HG03520 (cell line): Measurements from ENCODE around the gene KICS2.

ENCODE experiments used
- ATAC-seq: cut with Tn5 transposase; IDR thresholded peaks from one replicate; pipeline ENCODE4 v1.9.1; 2021; ENCODE audit warnings: mild to moderate bottlenecking, moderate library complexity; ENCODE audit not compliant: unreplicated experiment

Gene KICS2

DNA sequence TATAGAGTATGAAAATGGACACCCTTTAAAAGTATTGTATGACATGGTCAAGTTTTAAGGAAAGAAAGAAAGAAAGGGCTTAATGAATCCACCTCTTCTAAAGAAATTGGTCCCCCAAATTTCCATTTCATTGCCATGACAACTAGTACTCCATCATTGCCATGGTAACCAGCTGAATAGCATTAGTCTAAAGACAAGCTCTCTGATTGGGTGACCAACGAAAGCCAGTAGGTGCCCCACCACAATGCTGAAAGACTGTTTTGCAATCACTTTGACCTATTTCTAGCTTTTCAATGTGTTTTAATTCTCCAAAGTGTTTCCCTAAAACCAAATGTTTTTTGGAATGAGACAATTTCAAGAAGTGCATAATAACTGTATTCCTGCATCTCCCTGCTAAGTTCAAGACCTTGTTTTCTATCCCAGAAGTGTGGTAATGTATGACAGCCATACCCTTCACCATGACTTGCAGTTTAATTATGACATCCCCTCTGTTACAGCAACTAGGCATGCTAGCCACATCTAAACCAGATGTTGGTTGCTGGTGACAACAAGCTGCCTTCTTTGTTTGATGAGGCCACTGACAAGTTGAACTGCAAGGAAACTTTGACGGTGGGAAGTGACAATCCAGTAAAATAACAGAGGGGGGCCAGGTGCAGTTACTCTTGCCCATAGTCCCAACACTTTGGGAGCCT lies 46.7 kb downstream of the KICS2 start:
- ATAC-seq, result no peak

GRCh38 chr12:64173456-64173855 lies 48.6 kb downstream of the KICS2 start:
- no peak for ATAC-seq
